ENCODE data around the gene NXN.
"Not testable (repeated sequence)": the region's sequence is repeated elsewhere in the genome, so short reads cannot be mapped to it uniquely, and the experiment has no call there.

Gene NXN

GRCh38 chr17:869567-870525, 109.7 kb downstream of the NXN start:
- Histone ChIP-seq H3K4me1 (ENCODE audit: control insufficient read depth, insufficient read depth, low read length, poor library complexity, severe bottlenecking) (peaks cover 19% of the 10 kb centered on the region), H3K9me3 (ENCODE audit: control insufficient read depth, low read length) (peaks cover 9% of the 10 kb centered on the region), H3K27ac (ENCODE audit: low read depth, low read length, severe bottlenecking) (peak overlapping the region; percentile 70), H3K36me3 (ENCODE audit: control insufficient read depth, insufficient read depth, low read length) (peaks cover 39% of the 10 kb centered on the region), H3K4me3 (ENCODE audit: extremely low read depth, insufficient read depth, low read length, poor library complexity, severe bottlenecking) (no peak overlapping the region)
- WGBS, 2 experiments (ENCODE audit: insufficient coverage in 2 of 2), result 85 to 86% methylated on average over 29 to 30 of the region's 30 CpGs

- peaks cover 23% of the 10 kb centered on the region for H3K4me1 ChIP-seq (ENCODE audit: control insufficient read depth, insufficient read depth, low read length, poor library complexity, severe bottlenecking)
- no peak overlapping the region for H3K4me3 ChIP-seq (ENCODE audit: extremely low read depth, insufficient read depth, low read length, poor library complexity, severe bottlenecking)
- H3K27ac ChIP-seq (ENCODE audit: low read depth, low read length, severe bottlenecking), result peak overlapping the region; percentile 70
- H3K9me3 ChIP-seq (ENCODE audit: control insufficient read depth, low read length), result peaks cover 9% of the 10 kb centered on the region
- 79 to 85% methylated on average over 6 to 7 of the region's 7 CpGs for WGBS, 2 experiments (ENCODE audit: insufficient coverage in 2 of 2)
- H3K36me3 ChIP-seq (ENCODE audit: control insufficient read depth, insufficient read depth, low read length), result peaks cover 42% of the 10 kb centered on the region
Measured at GRCh38 chr17:869086-869485, 110.5 kb downstream of the NXN start.

- WGBS, 2 experiments (ENCODE audit: insufficient coverage in 2 of 2), result 90 to 97% methylated on average over 9 to 12 of the region's 13 CpGs
- Histone ChIP-seq H3K9me3 (ENCODE audit: control insufficient read depth, low read length) (peaks cover 9% of the 10 kb centered on the region), H3K4me3 (ENCODE audit: extremely low read depth, insufficient read depth, low read length, poor library complexity, severe bottlenecking) (no peak overlapping the region), H3K4me1 (ENCODE audit: control insufficient read depth, insufficient read depth, low read length, poor library complexity, severe bottlenecking) (peaks cover 25% of the 10 kb centered on the region), H3K27ac (ENCODE audit: low read depth, low read length, severe bottlenecking) (no peak overlapping the region), H3K36me3 (ENCODE audit: control insufficient read depth, insufficient read depth, low read length) (peaks cover 44% of the 10 kb centered on the region)
Measured at GRCh38 chr17:867896-868489, 111.6 kb downstream of the NXN start.

- H3K36me3 ChIP-seq (ENCODE audit: control insufficient read depth, insufficient read depth, low read length), result peaks cover 42% of the 10 kb centered on the region
- H3K9me3 ChIP-seq (ENCODE audit: control insufficient read depth, low read length); H3K27ac ChIP-seq (ENCODE audit: low read depth, low read length, severe bottlenecking); H3K4me3 ChIP-seq (ENCODE audit: extremely low read depth, insufficient read depth, low read length, poor library complexity, severe bottlenecking): not testable (repeated sequence)
- WGBS, 2 experiments (ENCODE audit: insufficient coverage in 2 of 2), result 96 to 97% methylated on average over 3 to 7 of the region's 10 CpGs
- H3K4me1 ChIP-seq (ENCODE audit: control insufficient read depth, insufficient read depth, low read length, poor library complexity, severe bottlenecking), result peaks cover 29% of the 10 kb centered on the region
Measured at GRCh38 chr17:867238-867637, 112.3 kb downstream of the NXN start.

GRCh38 chr17:866568-867103, 112.9 kb downstream of the NXN start:
- peaks cover 36% of the 10 kb centered on the region for H3K36me3 ChIP-seq (ENCODE audit: control insufficient read depth, insufficient read depth, low read length)
- no peak overlapping the region for H3K27ac ChIP-seq (ENCODE audit: low read depth, low read length, severe bottlenecking)
- WGBS, 2 experiments (ENCODE audit: insufficient coverage in 2 of 2), result 94 to 98% methylated on average over 2 to 3 of the region's 9 CpGs
- H3K9me3 ChIP-seq (ENCODE audit: control insufficient read depth, low read length), result no peaks in the 10 kb centered on the region
- peaks cover 29% of the 10 kb centered on the region for H3K4me1 ChIP-seq (ENCODE audit: control insufficient read depth, insufficient read depth, low read length, poor library complexity, severe bottlenecking)
- no peak overlapping the region for H3K4me3 ChIP-seq (ENCODE audit: extremely low read depth, insufficient read depth, low read length, poor library complexity, severe bottlenecking)

- H3K27ac ChIP-seq (ENCODE audit: low read depth, low read length, severe bottlenecking), result peak overlapping the region; percentile 77
- H3K9me3 ChIP-seq (ENCODE audit: control insufficient read depth, low read length), result no peaks in the 10 kb centered on the region
- H3K4me1 ChIP-seq (ENCODE audit: control insufficient read depth, insufficient read depth, low read length, poor library complexity, severe bottlenecking), result peaks cover 22% of the 10 kb centered on the region
- H3K36me3 ChIP-seq (ENCODE audit: control insufficient read depth, insufficient read depth, low read length), result peaks cover 35% of the 10 kb centered on the region
- 92 to 97% methylated on average over 7 to 8 of the region's 8 CpGs for WGBS, 2 experiments (ENCODE audit: insufficient coverage in 2 of 2)
- H3K4me3 ChIP-seq (ENCODE audit: extremely low read depth, insufficient read depth, low read length, poor library complexity, severe bottlenecking), result no peak overlapping the region
Measured at GRCh38 chr17:864315-864714, 115.3 kb downstream of the NXN start.

GRCh38 chr17:863880-864279, 115.7 kb downstream of the NXN start:
- Histone ChIP-seq H3K27ac (ENCODE audit: low read depth, low read length, severe bottlenecking) (peak overlapping the region; percentile 77), H3K36me3 (ENCODE audit: control insufficient read depth, insufficient read depth, low read length) (peaks cover 35% of the 10 kb centered on the region), H3K4me1 (ENCODE audit: control insufficient read depth, insufficient read depth, low read length, poor library complexity, severe bottlenecking) (peaks cover 23% of the 10 kb centered on the region), H3K4me3 (ENCODE audit: extremely low read depth, insufficient read depth, low read length, poor library complexity, severe bottlenecking) (no peak overlapping the region), H3K9me3 (ENCODE audit: control insufficient read depth, low read length) (no peaks in the 10 kb centered on the region)
- 88 to 90% methylated on average over 23 of the region's 23 CpGs for WGBS, 2 experiments (ENCODE audit: insufficient coverage in 2 of 2)

GRCh38 chr17:862582-862981, 117.0 kb downstream of the NXN start:
- WGBS, 2 experiments (ENCODE audit: insufficient coverage in 2 of 2), result 91 to 92% methylated on average over 3 to 5 of the region's 7 CpGs
- Histone ChIP-seq H3K9me3 (ENCODE audit: control insufficient read depth, low read length) (no peaks in the 10 kb centered on the region), H3K27ac (ENCODE audit: low read depth, low read length, severe bottlenecking) (peak overlapping the region; percentile 45), H3K4me1 (ENCODE audit: control insufficient read depth, insufficient read depth, low read length, poor library complexity, severe bottlenecking) (peaks cover 23% of the 10 kb centered on the region), H3K36me3 (ENCODE audit: control insufficient read depth, insufficient read depth, low read length) (peaks cover 34% of the 10 kb centered on the region), H3K4me3 (ENCODE audit: extremely low read depth, insufficient read depth, low read length, poor library complexity, severe bottlenecking) (no peak overlapping the region)

GRCh38 chr17:861364-861763, 118.2 kb downstream of the NXN start:
- H3K4me1 ChIP-seq (ENCODE audit: control insufficient read depth, insufficient read depth, low read length, poor library complexity, severe bottlenecking), result peaks cover 25% of the 10 kb centered on the region
- no peaks in the 10 kb centered on the region for H3K9me3 ChIP-seq (ENCODE audit: control insufficient read depth, low read length)
- H3K4me3 ChIP-seq (ENCODE audit: extremely low read depth, insufficient read depth, low read length, poor library complexity, severe bottlenecking), result no peak overlapping the region
- H3K27ac ChIP-seq (ENCODE audit: low read depth, low read length, severe bottlenecking), result no peak overlapping the region
- peaks cover 24% of the 10 kb centered on the region for H3K36me3 ChIP-seq (ENCODE audit: control insufficient read depth, insufficient read depth, low read length)
- WGBS, 2 experiments (ENCODE audit: insufficient coverage in 2 of 2), result 80 to 89% methylated on average over 2 to 7 of the region's 9 CpGs

GRCh38 chr17:860805-861204, 118.8 kb downstream of the NXN start:
- Histone ChIP-seq H3K36me3 (ENCODE audit: control insufficient read depth, insufficient read depth, low read length) (peaks cover 19% of the 10 kb centered on the region), H3K4me1 (ENCODE audit: control insufficient read depth, insufficient read depth, low read length, poor library complexity, severe bottlenecking) (peaks cover 25% of the 10 kb centered on the region), H3K4me3 (ENCODE audit: extremely low read depth, insufficient read depth, low read length, poor library complexity, severe bottlenecking) (no peak overlapping the region), H3K27ac (ENCODE audit: low read depth, low read length, severe bottlenecking) (peak overlapping the region; percentile 23), H3K9me3 (ENCODE audit: control insufficient read depth, low read length) (no peaks in the 10 kb centered on the region)
- WGBS, 2 experiments (ENCODE audit: insufficient coverage in 2 of 2), result 92 to 95% methylated on average over 4 to 5 of the region's 5 CpGs

Measured in mesodermal cell (in vitro differentiated cells).